ENCODE measurements around the gene NOS1AP.

GRCh38 chr1:162182090-162182489, 112.6 kb downstream of the NOS1AP start:
- no peak for TF ChIP-seq CTCF (IDR thresholded peaks at IDR 0.05; ENCODE audit: extremely low read depth in 1 of 2, insufficient read depth in 1 of 2, low read depth in 1 of 2, low read length in 2 of 2)
- no peak for TF ChIP-seq POLR2AphosphoS5 (IDR thresholded peaks at IDR 0.05; ENCODE audit: insufficient read depth, low read depth, low read length)
- TF ChIP-seq MYC (IDR thresholded peaks at IDR 0.05; ENCODE audit: low read depth, low read length), result no peak
- no peak for TF ChIP-seq EZH2 (IDR thresholded peaks at IDR 0.05; ENCODE audit: borderline replicate concordance, low read depth, low read length, severe bottlenecking)
- TF ChIP-seq MAX (IDR thresholded peaks at IDR 0.05; ENCODE audit: insufficient read depth, insufficient read length), result no peak
- TF ChIP-seq POLR2A (IDR thresholded peaks at IDR 0.05; ENCODE audit: low read depth, low read length), result no peak
- no peak for TF ChIP-seq JUN (IDR thresholded peaks at IDR 0.05; ENCODE audit: borderline replicate concordance, insufficient read depth, insufficient read length, low read depth)
- no peak for TF ChIP-seq GATA2 (IDR thresholded peaks at IDR 0.05; ENCODE audit: insufficient read depth, insufficient read length, low read depth, low read length)
- no peak for TF ChIP-seq FOS (IDR thresholded peaks at IDR 0.05; ENCODE audit: borderline replicate concordance, insufficient read depth, low read length)
